Measurements from ENCODE around the gene ADGRG6. TPM values are rescaled to one million over a fixed set of nuclear protein-coding genes. Genes with fewer than 3 reads are reported as not detected.

ADGRG6 gene
- total RNA-seq, 1 experiment from 2014 or later, result 98.7 TPM

- POLR2A ChIA-PET, result interaction anchor here (0.6 kb wide), 1 partner anchor 25 kb away, joined by 3 read pairs; no protein-coding TSS in a partner anchor
- peak overlapping the region; percentile 74 for H3K27ac Mint-ChIP-seq (ENCODE audit: unreplicated experiment)
- DNase-seq, result peak; percentile 63 to 69
Measured at GRCh38 chr6:142361779-142362750, 60.3 kb downstream of the ADGRG6 start.

GRCh38 chr6:142367061-142367460 lies 65.3 kb downstream of the ADGRG6 start:
- Mint-ChIP-seq H3K4me1 (ENCODE audit: low read depth, unreplicated experiment) (peaks cover 11% of the 10 kb centered on the region), H3K27me3 (ENCODE audit: insufficient read depth, unreplicated experiment) (no peaks in the 10 kb centered on the region), H3K9me3 (ENCODE audit: unreplicated experiment) (peaks cover 10% of the 10 kb centered on the region), H3K4me3 (ENCODE audit: unreplicated experiment) (no peak overlapping the region), H3K36me3 (ENCODE audit: insufficient read depth, unreplicated experiment) (peaks cover 28% of the 10 kb centered on the region), H3K27ac (ENCODE audit: unreplicated experiment) (no peak overlapping the region)
- Histone ChIP-seq H3K27me3 (replicated peaks; ENCODE audit: control insufficient read depth, insufficient read depth, low read length) (no peaks in the 10 kb centered on the region), H3K9me3 (no peaks in the 10 kb centered on the region), H3K36me3 (ENCODE audit: control insufficient read depth, insufficient read depth, low read length) (no peaks in the 10 kb centered on the region), H3K4me1 (peaks cover 25% of the 10 kb centered on the region), H3K4me3 (ENCODE audit: low read depth, low read length) (no peak overlapping the region)
- POLR2A ChIA-PET, result no interaction called here
- TF ChIP-seq CTCF (IDR thresholded peaks at IDR 0.05; ENCODE audit: insufficient read depth in 1 of 2, low read depth in 1 of 2, low read length in 1 of 2, severe bottlenecking in 1 of 2, unreplicated experiment in 1 of 2), result no peak
- DNase-seq, result no peak
- CTCF ChIA-PET, result no interaction called here
- no TSS peak for BruUV-seq (replicated peaks)
- intact Hi-C loops (cut with micrococcal nuclease; ENCODE audit: unreplicated experiment), result no loop called here

More at GRCh38 chr6:142361779-142362750, 60.3 kb downstream of the ADGRG6 start:
- Mint-ChIP-seq H3K27me3 (ENCODE audit: insufficient read depth, unreplicated experiment) (no peaks in the 10 kb centered on the region), H3K4me3 (ENCODE audit: unreplicated experiment) (peak overlapping the region; percentile 70), H3K36me3 (ENCODE audit: insufficient read depth, unreplicated experiment) (peaks cover 13% of the 10 kb centered on the region), H3K9me3 (ENCODE audit: unreplicated experiment) (peaks cover 10% of the 10 kb centered on the region), H3K4me1 (ENCODE audit: low read depth, unreplicated experiment) (peaks cover 25% of the 10 kb centered on the region)
- Histone ChIP-seq H3K4me3 (ENCODE audit: low read depth, low read length) (no peak overlapping the region), H3K27me3 (replicated peaks; ENCODE audit: control insufficient read depth, insufficient read depth, low read length) (no peaks in the 10 kb centered on the region), H3K9me3 (no peaks in the 10 kb centered on the region), H3K36me3 (ENCODE audit: control insufficient read depth, insufficient read depth, low read length) (no peaks in the 10 kb centered on the region), H3K4me1 (peaks cover 59% of the 10 kb centered on the region)
- no peak for TF ChIP-seq CTCF (IDR thresholded peaks at IDR 0.05; ENCODE audit: insufficient read depth in 1 of 2, low read depth in 1 of 2, low read length in 1 of 2, severe bottlenecking in 1 of 2, unreplicated experiment in 1 of 2)
- BruUV-seq (replicated peaks), result TSS peak; percentile 59
- intact Hi-C loops (cut with micrococcal nuclease; ENCODE audit: unreplicated experiment), result loop anchor here (1.0 kb wide), 3 partner anchors 13 to 54 kb away; no protein-coding TSS in a partner anchor
- CTCF ChIA-PET, result no interaction called here

GRCh38 chr6:142367501-142368018 lies 65.8 kb downstream of the ADGRG6 start:
- intact Hi-C loops (cut with micrococcal nuclease; ENCODE audit: unreplicated experiment), result no loop called here
- ChIA-PET POLR2A (no interaction called here), CTCF (no interaction called here)
- no peak overlapping the region for H3K27ac Mint-ChIP-seq (ENCODE audit: unreplicated experiment)
- peaks cover 31% of the 10 kb centered on the region for H3K36me3 Mint-ChIP-seq (ENCODE audit: insufficient read depth, unreplicated experiment)
- TF ChIP-seq CTCF (IDR thresholded peaks at IDR 0.05; ENCODE audit: insufficient read depth in 1 of 2, low read depth in 1 of 2, low read length in 1 of 2, severe bottlenecking in 1 of 2, unreplicated experiment in 1 of 2), result no peak
- H3K9me3 ChIP-seq, result no peaks in the 10 kb centered on the region
- no peak overlapping the region for H3K4me3 ChIP-seq (ENCODE audit: low read depth, low read length)
- no peaks in the 10 kb centered on the region for H3K27me3 ChIP-seq (replicated peaks; ENCODE audit: control insufficient read depth, insufficient read depth, low read length)
- DNase-seq, result no peak
- BruUV-seq (replicated peaks), result no TSS peak
- no peaks in the 10 kb centered on the region for H3K36me3 ChIP-seq (ENCODE audit: control insufficient read depth, insufficient read depth, low read length)
- H3K4me1 Mint-ChIP-seq (ENCODE audit: low read depth, unreplicated experiment), result peaks cover 12% of the 10 kb centered on the region
- no peaks in the 10 kb centered on the region for H3K27me3 Mint-ChIP-seq (ENCODE audit: insufficient read depth, unreplicated experiment)
- H3K9me3 Mint-ChIP-seq (ENCODE audit: unreplicated experiment), result peaks cover 10% of the 10 kb centered on the region
- peaks cover 25% of the 10 kb centered on the region for H3K4me1 ChIP-seq
- H3K4me3 Mint-ChIP-seq (ENCODE audit: unreplicated experiment), result no peak overlapping the region

All from Caco-2 (cell line).